Naive B cell (primary cell): ENCODE results near the gene GNB1L. TPM values are rescaled to one million over a fixed set of nuclear protein-coding genes. Genes with fewer than 3 reads are reported as not detected.

ENCODE experiments used
- ATAC-seq, 2 donors: fragments of 150-1000 bp; cut with Tn5 transposase; 2 replicates each; pipeline ENCODE4 v1.10.0; 2021; ENCODE audit warnings: low read depth in 2 of 2, mild to moderate bottlenecking in 2 of 2, moderate library complexity in 2 of 2
- DNase-seq: peaks from one replicate; pipeline ENCODE4 v3.0.0; 2022
- H3K27ac Mint-ChIP-seq, 6 donors: one replicate each; pipeline ENCODE4 v1.8.0; 2020 to 2022; ENCODE audit warnings: mild to moderate bottlenecking in 6 of 6, mixed read lengths in 6 of 6, moderate library complexity in 5 of 6, inconsistent platforms in 2 of 6
- H3K27me3 Mint-ChIP-seq, 3 donors: one replicate each; pipeline ENCODE4 v1.8.0; 2021 to 2022; ENCODE audit warnings: mixed read lengths in 3 of 3, mild to moderate bottlenecking in 1 of 3
- H3K36me3 Mint-ChIP-seq, 2 donors: one replicate each; pipeline ENCODE4 v1.8.0; 2020 to 2022; ENCODE audit warnings: mixed read lengths in 2 of 2, inconsistent platforms in 1 of 2, mild to moderate bottlenecking in 1 of 2
- H3K4me1 Mint-ChIP-seq, 3 donors: one replicate each; pipeline ENCODE4 v1.8.0; 2020 to 2022; ENCODE audit warnings: mixed read lengths in 3 of 3, inconsistent platforms in 1 of 3, mild to moderate bottlenecking in 1 of 3, moderate library complexity in 1 of 3
- H3K4me3 Mint-ChIP-seq, 8 donors: one replicate each; pipeline ENCODE4 v1.8.0; 2020 to 2022; ENCODE audit warnings: mild to moderate bottlenecking in 8 of 8, mixed read lengths in 8 of 8, moderate library complexity in 8 of 8, inconsistent platforms in 2 of 8
- H3K9me3 Mint-ChIP-seq, 7 donors: one replicate each; pipeline ENCODE4 v1.8.0; 2020 to 2022; ENCODE audit warnings: mixed read lengths in 7 of 7, mild to moderate bottlenecking in 5 of 7, inconsistent platforms in 2 of 7, moderate library complexity in 1 of 7
- polyA plus RNA-seq, 6 donors: library from polyadenylated mRNA; unstranded; fragments of 300-500 nt; fragmentation: Illumina TruSeq; gene quantifications; one replicate each; pipeline ENCODE4 v1.2.3, GENCODE V29; 2021; ENCODE audit warnings: low read depth in 6 of 6

GNB1L gene
- polyA plus RNA-seq, 6 donors from 2014 or later = 6.2 to 14.8 (median 12.0) TPM

GRCh38 chr22:19734837-19735382 lies 119.8 kb downstream of the GNB1L start:
- H3K36me3 Mint-ChIP-seq = no peaks in the 10 kb centered on the region
- ATAC-seq (no peak), DNase-seq (no peak)
- peaks cover 7 to 40% (median 8%) of the 10 kb centered on the region in 3 donors for H3K27me3 Mint-ChIP-seq
- H3K4me1 Mint-ChIP-seq = peaks cover 2 to 6% (median 4%) of the 10 kb centered on the region in 3 donors
- H3K4me3 Mint-ChIP-seq = no peak overlapping the region
- H3K27ac Mint-ChIP-seq = no peak overlapping the region
- H3K9me3 Mint-ChIP-seq = no peaks in the 10 kb centered on the region

GRCh38 chr22:19734163-19734562 lies 120.5 kb downstream of the GNB1L start:
- Mint-ChIP-seq H3K4me3 (peak overlapping the region in 1 of 8 donors; percentile 37), H3K36me3 (no peaks in the 10 kb centered on the region), H3K4me1 (peaks cover 2 to 6% (median 4%) of the 10 kb centered on the region in 3 donors), H3K27ac (no peak overlapping the region), H3K9me3 (no peaks in the 10 kb centered on the region), H3K27me3 (peaks cover 7 to 45% (median 8%) of the 10 kb centered on the region in 3 donors)
- DNase-seq (no peak), ATAC-seq (no peak)

- Mint-ChIP-seq H3K4me3 (no peak overlapping the region), H3K4me1 (peaks cover 2 to 6% (median 4%) of the 10 kb centered on the region in 3 donors), H3K9me3 (no peaks in the 10 kb centered on the region), H3K27me3 (peaks cover 7 to 47% (median 8%) of the 10 kb centered on the region in 3 donors), H3K36me3 (no peaks in the 10 kb centered on the region), H3K27ac (no peak overlapping the region)
- DNase-seq (no peak), ATAC-seq (no peak)
Observed at GRCh38 chr22:19733755-19734154, 120.9 kb downstream of the GNB1L start.

Other genes starting within 250 kb of the GNB1L start
- gene SEPTIN5, start 140.4 kb downstream of the GNB1L start, polyA plus RNA-seq = 1 to 10 TPM in 3 of 6 donors, under 1 TPM in 2, not detected in 1; 0.38 to 1.6 (median 1.0) TPM
- 1 to 10 TPM in 5 of 6 donors, under 1 TPM in 1; 0.38 to 6.2 (median 4.0) TPM for gene GP1BB, start 131.3 kb downstream of the GNB1L start, polyA plus RNA-seq
- gene TBX1, start 94.1 kb downstream of the GNB1L start, polyA plus RNA-seq = not detected
- 1 to 10 TPM in 5 of 6 donors, not detected in 1; 5.5 to 8.9 (median 6.1) TPM for gene RTL10, start within 50 bp of the GNB1L start, polyA plus RNA-seq
- gene COMT, start 86.9 kb upstream of the GNB1L start, polyA plus RNA-seq = 10 to 100 TPM; 62.2 to 76.0 (median 69.6) TPM
- gene TXNRD2, start 86.9 kb upstream of the GNB1L start, polyA plus RNA-seq = 10 to 100 TPM in 3 of 6 donors, 1 to 10 TPM in 3; 8.1 to 14.7 (median 10.1) TPM
- 1 to 10 TPM in 1 of 6 donors, under 1 TPM in 4, not detected in 1; 0.24 to 2.5 (median 0.56) TPM for gene ARVCF, start 161.9 kb upstream of the GNB1L start, polyA plus RNA-seq
- gene TANGO2, start 166.2 kb upstream of the GNB1L start, polyA plus RNA-seq = 10 to 100 TPM; 24.3 to 46.1 (median 34.6) TPM
- 1 to 10 TPM in 5 of 6 donors, under 1 TPM in 1; 0.49 to 6.7 (median 2.3) TPM for gene DGCR8, start 225.4 kb upstream of the GNB1L start, polyA plus RNA-seq